Measurements from ENCODE around the gene OR5H6.

OR5H6 gene

DNA sequence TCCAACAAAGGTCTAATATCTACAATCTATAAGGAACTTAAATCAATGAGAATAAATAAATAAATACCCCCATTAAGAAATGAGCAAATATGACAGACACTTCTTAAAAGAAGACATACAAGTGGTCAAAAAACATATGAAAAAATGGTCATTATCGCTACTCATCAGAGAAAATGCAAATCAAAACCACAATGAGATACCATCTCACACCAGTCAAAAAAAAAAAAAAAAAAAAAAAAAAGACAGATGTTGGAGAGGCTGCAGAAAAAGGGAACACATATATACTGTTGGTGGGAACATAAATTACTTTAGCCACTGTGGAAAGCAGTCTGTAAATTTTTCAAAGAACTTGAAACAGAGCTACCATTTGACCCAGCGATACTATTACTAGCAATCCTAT, 31.6 kb upstream of the OR5H6 start:
- Histone ChIP-seq H3K9me3 (ENCODE audit: control insufficient read depth, insufficient read depth, low read depth, low read length) (no peaks in the 10 kb centered on the region), H3K36me3 (ENCODE audit: control insufficient read depth in 2 of 2, insufficient read depth in 1 of 2, low read length in 2 of 2) (no peaks in the 10 kb centered on the region), H3K4me3 (ENCODE audit: low read depth, low read length) (no peak overlapping the region), H3K27ac (ENCODE audit: extremely low read depth, low read depth, low read length) (no peak overlapping the region), H3K4me1 (ENCODE audit: control insufficient read depth, insufficient read depth, low read length) (no peaks in the 10 kb centered on the region)
- no peak for TF ChIP-seq ZNF2 (tag by site-specific recombination; IDR thresholded peaks at IDR 0.05)
- TF ChIP-seq, protein P1, sequence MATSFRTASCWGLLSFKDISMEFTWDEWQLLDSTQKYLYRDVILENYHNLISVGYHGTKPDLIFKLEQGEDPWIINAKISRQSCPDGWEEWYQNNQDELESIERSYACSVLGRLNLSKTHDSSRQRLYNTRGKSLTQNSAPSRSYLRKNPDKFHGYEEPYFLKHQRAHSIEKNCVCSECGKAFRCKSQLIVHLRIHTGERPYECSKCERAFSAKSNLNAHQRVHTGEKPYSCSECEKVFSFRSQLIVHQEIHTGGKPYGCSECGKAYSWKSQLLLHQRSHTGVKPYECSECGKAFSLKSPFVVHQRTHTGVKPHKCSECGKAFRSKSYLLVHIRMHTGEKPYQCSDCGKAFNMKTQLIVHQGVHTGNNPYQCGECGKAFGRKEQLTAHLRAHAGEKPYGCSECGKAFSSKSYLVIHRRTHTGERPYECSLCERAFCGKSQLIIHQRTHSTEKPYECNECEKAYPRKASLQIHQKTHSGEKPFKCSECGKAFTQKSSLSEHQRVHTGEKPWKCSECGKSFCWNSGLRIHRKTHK (tag by site-specific recombination; IDR thresholded peaks at IDR 0.05): no peak
- TF ChIP-seq ZNF791 (tag by site-specific recombination; IDR thresholded peaks at IDR 0.05): no peak
- no peak for TF ChIP-seq ZBTB20 (tag by site-specific recombination; IDR thresholded peaks at IDR 0.05)
- TF ChIP-seq ZXDB (tag by site-specific recombination; IDR thresholded peaks at IDR 0.05): no peak
- no peak for TF ChIP-seq ZNF707 (tag by site-specific recombination; IDR thresholded peaks at IDR 0.05)
- no peak for TF ChIP-seq ZNF366 (tag by site-specific recombination; conservative IDR thresholded peaks at IDR 0.05)
- ChIA-PET CTCF (no interaction called here), POLR2A (no interaction called here)

DNA sequence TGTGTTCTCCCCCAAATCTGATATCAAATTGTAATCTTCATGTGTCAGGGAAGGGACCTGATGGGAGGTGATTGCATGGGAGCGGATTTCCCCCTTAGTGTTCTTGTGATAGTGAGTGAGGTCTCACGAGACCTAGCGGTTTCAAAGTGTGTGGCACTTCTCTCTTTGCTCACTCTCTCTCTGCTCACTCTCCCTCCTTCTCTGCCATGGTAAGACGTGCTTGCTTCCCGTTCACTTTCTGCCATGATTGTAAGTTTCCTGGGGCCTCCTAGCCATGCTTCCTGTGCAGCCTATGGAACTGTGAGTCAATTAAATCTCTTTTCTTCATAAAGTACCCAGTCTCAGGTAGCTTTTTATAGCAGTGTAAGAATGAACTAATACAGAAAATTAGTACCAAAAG, 30.6 kb upstream of the OR5H6 start:
- H3K27ac ChIP-seq (ENCODE audit: extremely low read depth, low read depth, low read length): no peak overlapping the region
- no peaks in the 10 kb centered on the region for H3K36me3 ChIP-seq (ENCODE audit: control insufficient read depth in 2 of 2, insufficient read depth in 1 of 2, low read length in 2 of 2)
- POLR2A ChIA-PET: no interaction called here
- no peaks in the 10 kb centered on the region for H3K4me1 ChIP-seq (ENCODE audit: control insufficient read depth, insufficient read depth, low read length)
- CTCF ChIA-PET: no interaction called here
- TF ChIP-seq ZNF777 (tag by site-specific recombination; IDR thresholded peaks at IDR 0.05; ENCODE audit: borderline replicate concordance) (no peak), ZNF677 (tag by site-specific recombination; IDR thresholded peaks at IDR 0.05) (no peak), ZNF837 (tag by site-specific recombination; IDR thresholded peaks at IDR 0.05) (no peak), GLI2 (tag by site-specific recombination; IDR thresholded peaks at IDR 0.05; ENCODE audit: borderline replicate concordance, low read depth) (no peak), ZNF654 (tag by site-specific recombination; IDR thresholded peaks at IDR 0.05; ENCODE audit: low read depth) (no peak), ZNF24 (tag by site-specific recombination; IDR thresholded peaks at IDR 0.05) (no peak), ZNF623 (tag by site-specific recombination; IDR thresholded peaks at IDR 0.05) (no peak), ZFP41 (tag by site-specific recombination; IDR thresholded peaks at IDR 0.05; ENCODE audit: borderline replicate concordance) (no peak), ZNF555 (tag by site-specific recombination; conservative IDR thresholded peaks at IDR 0.05) (no peak), SCRT1 (tag by site-specific recombination; IDR thresholded peaks at IDR 0.05; ENCODE audit: borderline replicate concordance) (no peak), KLF1 (tag by site-specific recombination; IDR thresholded peaks at IDR 0.05) (no peak), REPIN1 (tag by site-specific recombination; IDR thresholded peaks at IDR 0.05; ENCODE audit: low read depth) (no peak), ZNF610 (tag by site-specific recombination; IDR thresholded peaks at IDR 0.05; ENCODE audit: borderline replicate concordance) (no peak)
- TF ChIP-seq, protein P2, sequence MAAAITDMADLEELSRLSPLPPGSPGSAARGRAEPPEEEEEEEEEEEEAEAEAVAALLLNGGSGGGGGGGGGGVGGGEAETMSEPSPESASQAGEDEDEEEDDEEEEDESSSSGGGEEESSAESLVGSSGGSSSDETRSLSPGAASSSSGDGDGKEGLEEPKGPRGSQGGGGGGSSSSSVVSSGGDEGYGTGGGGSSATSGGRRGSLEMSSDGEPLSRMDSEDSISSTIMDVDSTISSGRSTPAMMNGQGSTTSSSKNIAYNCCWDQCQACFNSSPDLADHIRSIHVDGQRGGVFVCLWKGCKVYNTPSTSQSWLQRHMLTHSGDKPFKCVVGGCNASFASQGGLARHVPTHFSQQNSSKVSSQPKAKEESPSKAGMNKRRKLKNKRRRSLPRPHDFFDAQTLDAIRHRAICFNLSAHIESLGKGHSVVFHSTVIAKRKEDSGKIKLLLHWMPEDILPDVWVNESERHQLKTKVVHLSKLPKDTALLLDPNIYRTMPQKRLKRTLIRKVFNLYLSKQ (tag by site-specific recombination; IDR thresholded peaks at IDR 0.05; ENCODE audit: borderline replicate concordance): no peak
- TF ChIP-seq, protein P3, sequence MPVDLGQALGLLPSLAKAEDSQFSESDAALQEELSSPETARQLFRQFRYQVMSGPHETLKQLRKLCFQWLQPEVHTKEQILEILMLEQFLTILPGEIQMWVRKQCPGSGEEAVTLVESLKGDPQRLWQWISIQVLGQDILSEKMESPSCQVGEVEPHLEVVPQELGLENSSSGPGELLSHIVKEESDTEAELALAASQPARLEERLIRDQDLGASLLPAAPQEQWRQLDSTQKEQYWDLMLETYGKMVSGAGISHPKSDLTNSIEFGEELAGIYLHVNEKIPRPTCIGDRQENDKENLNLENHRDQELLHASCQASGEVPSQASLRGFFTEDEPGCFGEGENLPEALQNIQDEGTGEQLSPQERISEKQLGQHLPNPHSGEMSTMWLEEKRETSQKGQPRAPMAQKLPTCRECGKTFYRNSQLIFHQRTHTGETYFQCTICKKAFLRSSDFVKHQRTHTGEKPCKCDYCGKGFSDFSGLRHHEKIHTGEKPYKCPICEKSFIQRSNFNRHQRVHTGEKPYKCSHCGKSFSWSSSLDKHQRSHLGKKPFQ (tag by site-specific recombination; IDR thresholded peaks at IDR 0.05): no peak
- TF ChIP-seq, protein P4, sequence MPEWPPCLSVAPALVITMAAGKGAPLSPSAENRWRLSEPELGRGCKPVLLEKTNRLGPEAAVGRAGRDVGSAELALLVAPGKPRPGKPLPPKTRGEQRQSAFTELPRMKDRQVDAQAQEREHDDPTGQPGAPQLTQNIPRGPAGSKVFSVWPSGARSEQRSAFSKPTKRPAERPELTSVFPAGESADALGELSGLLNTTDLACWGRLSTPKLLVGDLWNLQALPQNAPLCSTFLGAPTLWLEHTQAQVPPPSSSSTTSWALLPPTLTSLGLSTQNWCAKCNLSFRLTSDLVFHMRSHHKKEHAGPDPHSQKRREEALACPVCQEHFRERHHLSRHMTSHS (tag by site-specific recombination; IDR thresholded peaks at IDR 0.05): no peak
- no peaks in the 10 kb centered on the region for H3K9me3 ChIP-seq (ENCODE audit: control insufficient read depth, insufficient read depth, low read depth, low read length)
- no peak overlapping the region for H3K4me3 ChIP-seq (ENCODE audit: low read depth, low read length)
